Left cardiac atrium (tissue), 4 donors: ENCODE measurements around the gene ETS2. TPM values are rescaled to one million over a fixed set of nuclear protein-coding genes. Genes with fewer than 3 reads are reported as not detected.

Source experiments
- ATAC-seq, 2 donors: fragments of 200-7000 bp; cut with Tn5 transposase; one replicate each; pipeline ENCODE4 v1.9.1; 2020; ENCODE audit warnings: mild to moderate bottlenecking in 2 of 2, moderate library complexity in 2 of 2
- DNase-seq: peaks from one replicate; pipeline ENCODE4 v3.0.0-alpha.2; 2020
- intact Hi-C, 2 donors: fragments of 100-400 bp; cut with DNase I; formaldehyde crosslinking; loops; one replicate each; pipeline versions ENCODE4 v1.14.1 to v1.15.1; 2022 to 2023
- long read RNA-seq: library from polyadenylated mRNA; unstranded; transcript quantifications from one replicate; pipeline ENCODE4 v2.0.0, GENCODE V29; 2021
- total RNA-seq, 2 donors: library from RNA; stranded (reverse); fragmentation: NEBNext Ultra II Directional; extraction: Animal tissue kit (Norgen Biotek cat#: 25700); gene quantifications; one replicate each; pipeline ENCODE4 v1.2.1, GENCODE V29; 2021
- donor health status: DM: no; HTN: yes; CAD: no.
- donor health status: DM: no; HTN: yes; CAD: no; lungs with severe emphysema.
- donor health status: DM: yes; HTN: yes; CAD: no.
- donor health status: Dilated cardiomyopathy.

Gene ETS2
- 100 to 1,000 TPM in 1 of 2 donors, 10 to 100 TPM in 1; 48.7 to 114 TPM for total RNA-seq
- long read RNA-seq, transcript ETS2-202 (10 exons, 3,766 nt) = major isoform, 58 of 92 reads
- long read RNA-seq, partial matches to known transcripts = 33 of 92 reads
- long read RNA-seq, other reads (novel, unspliced or antisense) = 1 of 92 reads

DNA sequence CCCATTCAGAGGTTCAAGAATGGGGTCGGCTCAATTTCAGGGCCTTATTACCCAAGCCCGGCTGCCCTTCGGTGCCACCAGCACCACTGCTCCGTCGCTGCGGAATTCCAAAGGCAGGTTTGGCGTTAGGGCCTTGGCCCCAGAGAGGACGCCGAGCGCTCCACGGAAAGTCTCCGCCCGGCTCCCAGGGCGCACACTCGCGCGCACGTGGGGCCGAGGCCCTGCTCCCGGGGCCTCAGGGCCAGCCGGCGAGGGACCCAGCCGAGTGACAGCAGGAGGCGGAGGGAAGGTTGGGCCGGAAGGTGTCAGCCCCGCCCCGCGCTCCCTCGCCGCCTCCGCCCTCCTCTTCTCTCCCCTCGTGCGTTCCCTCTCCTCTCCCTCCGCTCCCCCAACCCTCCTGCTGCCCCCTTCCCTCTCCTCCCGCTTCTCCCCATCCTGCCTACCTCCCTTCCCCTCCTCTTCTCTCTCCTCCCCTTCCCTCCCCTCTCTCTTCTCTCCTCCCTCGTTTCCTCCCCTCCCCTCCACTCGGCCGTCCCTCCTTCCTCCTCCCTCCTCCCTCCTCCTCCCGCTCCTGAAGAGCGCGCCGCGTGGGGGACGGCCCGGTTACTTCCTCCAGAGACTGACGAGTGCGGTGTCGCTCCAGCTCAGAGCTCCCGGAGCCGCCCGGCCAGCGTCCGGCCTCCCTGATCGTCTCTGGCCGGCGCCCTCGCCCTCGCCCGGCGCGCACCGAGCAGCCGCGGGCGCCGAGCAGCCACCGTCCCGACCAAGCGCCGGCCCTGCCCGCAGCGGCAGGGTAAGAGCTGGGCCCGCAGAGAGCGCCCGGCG is at the start of gene ETS2:
Gene ETS2 (plus strand): TSS at position 602 of the 825 bp plus-strand sequence. CDS start 4,106 bp downstream, outside the sequence.
- ATAC-seq (peak; percentile 91 to 92), DNase-seq (peak; percentile 92)
- intact Hi-C loops = loop anchor here in 1 of 2 donors (1.0 to 10.0 kb wide), 4 partner anchors 71 to 321 kb away; no protein-coding TSS in a partner anchor

DNA sequence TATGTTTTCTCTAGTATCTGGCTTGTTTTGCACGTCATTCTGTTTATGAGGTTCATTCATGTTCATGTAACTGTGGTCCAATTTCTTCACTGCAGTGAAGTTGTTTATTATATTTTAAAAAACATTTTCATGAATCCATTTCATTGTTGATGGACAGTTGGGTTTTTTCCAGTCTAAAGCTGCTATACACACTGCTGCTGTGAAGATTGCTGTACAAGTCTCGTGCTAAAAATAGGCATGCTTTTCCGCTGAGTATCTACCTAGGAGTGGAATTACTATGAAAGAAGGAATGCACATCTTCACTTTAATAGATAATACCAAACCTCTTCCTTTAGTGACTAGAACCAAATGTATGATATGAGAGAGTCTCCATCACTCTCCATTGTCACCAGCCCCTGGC is 49.0 kb upstream of the ETS2 start:
- DNase-seq (no peak), ATAC-seq (peak in 1 of 2 donors; percentile 80)
- intact Hi-C loops = no loop called here

GRCh38 chr21:38758501-38759214 is 47.1 kb upstream of the ETS2 start:
- DNase-seq = no peak
- intact Hi-C loops = no loop called here
- ATAC-seq = peak in 1 of 2 donors; percentile 55

DNA sequence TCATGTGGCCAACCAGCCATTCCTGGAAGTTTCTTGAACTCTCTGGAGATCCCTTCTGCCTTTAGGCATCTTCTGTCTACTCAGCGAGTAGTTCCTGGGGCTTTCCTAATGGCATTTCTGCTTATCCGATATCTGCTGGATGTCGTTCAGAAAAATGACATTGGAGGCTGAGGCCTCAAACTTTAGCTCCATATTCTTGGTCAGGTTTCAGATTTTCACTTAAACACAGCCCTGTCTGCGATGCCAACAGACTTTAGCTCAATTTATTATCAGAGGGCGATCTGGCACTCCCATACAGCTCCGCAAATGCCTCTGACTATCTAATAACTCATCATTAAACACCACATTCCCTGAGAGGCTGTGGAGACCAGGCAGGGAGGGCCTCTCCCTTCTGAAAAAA is 46.3 kb upstream of the ETS2 start:
- ATAC-seq (no peak), DNase-seq (no peak)
- intact Hi-C loops = no loop called here

- intact Hi-C loops = no loop called here
- ATAC-seq = peak; percentile 32 to 39
- DNase-seq = no peak
These were observed 45.5 kb upstream of the ETS2 start for GRCh38 chr21:38760017-38760761.

- intact Hi-C loops = no loop called here
- no peak for ATAC-seq
- no peak for DNase-seq
These were observed 45.0 kb upstream of the ETS2 start for GRCh38 chr21:38760762-38761155.

GRCh38 chr21:38761531-38761930 is 44.2 kb upstream of the ETS2 start:
- intact Hi-C loops = no loop called here

GRCh38 chr21:38765056-38765455 is 40.7 kb upstream of the ETS2 start:
- intact Hi-C loops = no loop called here
- ATAC-seq = no peak
- no peak for DNase-seq

More at GRCh38 chr21:38761531-38761930, 44.2 kb upstream of the ETS2 start:
- ATAC-seq = no peak
- no peak for DNase-seq

GRCh38 chr21:38766987-38767722 is 38.6 kb upstream of the ETS2 start:
- intact Hi-C loops = no loop called here
- ATAC-seq = peak; percentile 31 to 53
- no peak for DNase-seq

DNA sequence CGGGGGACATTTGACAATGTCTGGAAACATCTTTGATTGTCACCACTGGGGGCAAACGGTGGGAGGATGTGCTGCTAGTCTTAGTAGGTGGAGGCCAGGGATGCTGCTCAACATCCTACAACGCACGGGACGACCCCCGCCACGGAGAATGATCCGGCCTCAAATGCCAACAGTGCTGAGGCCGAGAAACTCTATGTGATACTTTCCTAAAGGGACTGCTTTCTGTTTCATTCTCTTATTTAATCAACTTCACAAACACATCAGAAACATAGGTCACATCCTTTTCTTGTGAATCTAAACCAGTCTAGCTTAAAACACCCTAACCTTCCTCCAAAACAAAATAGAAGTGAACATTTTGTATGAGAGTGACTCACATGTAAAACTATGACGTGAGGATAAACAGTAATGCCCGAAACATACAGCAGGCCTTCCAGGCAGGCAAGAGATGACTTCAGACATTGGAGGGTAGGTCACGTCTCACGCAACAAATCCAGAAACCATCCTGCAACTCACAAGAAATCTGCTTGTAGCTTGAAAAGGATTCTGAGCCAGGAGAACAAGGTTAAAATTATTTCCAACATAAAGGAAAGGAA is 37.2 kb upstream of the ETS2 start:
- ATAC-seq (no peak), DNase-seq (no peak)
- intact Hi-C loops = no loop called here

DNA sequence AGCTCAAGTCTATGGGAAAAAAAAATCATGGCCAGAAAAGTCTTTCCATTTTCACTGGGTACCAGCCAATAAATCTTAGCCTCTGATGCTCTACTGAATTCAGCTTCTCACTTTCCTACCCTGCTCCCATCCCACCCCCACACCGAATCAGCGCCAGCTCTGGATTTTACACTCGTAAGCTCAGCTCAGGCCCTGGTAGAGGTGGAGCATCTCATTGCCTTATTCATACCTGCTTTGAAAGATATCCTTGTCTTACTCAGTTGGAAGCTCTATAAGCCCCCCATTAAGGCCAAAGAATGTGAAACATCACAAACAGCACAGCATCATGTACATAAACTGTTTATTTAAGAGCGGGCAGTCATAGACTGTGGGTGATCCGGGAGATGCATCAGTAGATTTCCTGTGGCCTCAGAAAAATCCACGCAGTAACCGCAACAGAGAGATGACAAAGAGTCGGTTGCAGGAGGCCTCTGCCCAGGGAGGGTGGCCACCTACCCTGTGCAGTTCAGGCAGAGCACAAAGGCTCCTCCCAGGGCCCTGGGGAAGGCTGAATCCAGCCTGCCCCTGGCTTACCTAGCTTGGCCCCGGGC is 36.4 kb upstream of the ETS2 start:
- intact Hi-C loops = no loop called here
- DNase-seq (no peak), ATAC-seq (no peak)

- DNase-seq (no peak), ATAC-seq (no peak)
- intact Hi-C loops = no loop called here
These were observed 35.1 kb upstream of the ETS2 start for GRCh38 chr21:38770660-38771059.

DNA sequence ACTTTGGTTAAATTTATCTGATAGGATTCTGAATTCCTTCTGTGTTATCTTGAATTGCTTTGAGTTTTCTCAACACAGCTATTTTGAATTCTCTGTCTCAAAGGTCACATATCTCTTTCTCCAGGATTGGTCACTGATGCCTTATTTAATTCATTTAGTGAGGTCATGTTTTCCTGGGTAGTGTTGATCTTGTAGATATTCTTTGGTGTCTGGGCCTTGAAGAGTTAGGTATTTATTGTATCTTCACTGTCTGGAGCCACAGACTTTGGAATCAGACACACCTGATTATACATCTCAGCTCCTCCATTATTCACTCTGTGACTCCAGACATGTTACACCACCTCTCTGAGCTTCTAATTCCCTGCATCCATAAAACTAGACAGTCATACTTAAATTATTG is 34.2 kb upstream of the ETS2 start:
- no peak for ATAC-seq
- no peak for DNase-seq
- intact Hi-C loops = no loop called here

DNA sequence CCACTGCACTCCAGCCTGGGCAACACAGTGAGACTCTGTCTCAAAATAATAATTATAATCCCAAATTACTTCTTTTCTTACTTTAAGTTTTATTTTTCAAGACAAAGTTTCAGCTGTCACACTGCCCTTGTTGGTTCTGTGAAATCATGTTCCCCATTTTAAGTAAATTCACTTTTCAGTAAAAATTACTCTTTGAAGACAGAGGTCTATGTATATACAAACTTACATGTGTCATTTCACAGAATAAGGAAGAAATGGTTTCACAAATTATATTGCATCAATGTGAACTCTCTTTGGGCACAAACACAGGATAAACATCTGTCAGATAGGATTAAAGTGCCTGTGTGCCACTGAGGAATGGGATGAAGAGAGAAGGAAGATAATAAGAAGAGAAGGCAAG is 33.1 kb upstream of the ETS2 start:
- no peak for ATAC-seq
- intact Hi-C loops = no loop called here
- no peak for DNase-seq

- intact Hi-C loops = no loop called here
- peak; percentile 41 to 89 for ATAC-seq
- peak; percentile 59 for DNase-seq
These were observed 32.3 kb upstream of the ETS2 start for GRCh38 chr21:38773099-38774061.

GRCh38 chr21:38774152-38774551 is 31.6 kb upstream of the ETS2 start:
- DNase-seq (no peak), ATAC-seq (no peak)
- intact Hi-C loops = no loop called here
